ENCODE results near the gene ATG7. TPM values are rescaled to one million over a fixed set of nuclear protein-coding genes. Genes with fewer than 3 reads are reported as not detected.
A peak's percentile ranks its signal among the peaks of the same experiment; 100 is the strongest.

The ATG7 gene
- total RNA-seq, 1 donor from 2014 or later = 42.5 TPM

DNA sequence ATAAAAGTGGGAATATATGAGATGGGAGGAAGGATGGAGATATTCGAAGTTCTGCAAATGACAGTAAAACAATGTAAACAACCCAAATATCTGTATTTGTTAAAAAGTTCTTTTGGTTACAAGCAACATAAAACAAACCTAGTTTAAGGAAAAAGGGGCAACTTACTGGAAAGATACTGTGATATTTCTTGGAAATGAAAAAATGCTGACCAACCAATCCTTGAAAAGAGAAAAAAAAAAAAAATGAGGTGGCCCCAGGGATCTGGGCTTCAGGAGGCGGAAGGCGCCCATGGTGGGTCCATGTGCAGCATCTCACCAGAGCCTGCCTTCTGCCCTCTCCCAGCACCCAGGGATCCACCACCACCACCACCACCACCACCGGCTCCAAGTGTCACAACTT lies 312.4 kb downstream of the ATG7 start:
- peaks cover 5% of the 10 kb centered on the region for H3K9me3 Mint-ChIP-seq (ENCODE audit: unreplicated experiment)
- H3K27ac Mint-ChIP-seq (ENCODE audit: unreplicated experiment) = peak overlapping the region; percentile 96
- H3K27me3 Mint-ChIP-seq (ENCODE audit: unreplicated experiment) = no peaks in the 10 kb centered on the region
- H3K36me3 Mint-ChIP-seq (ENCODE audit: unreplicated experiment) = peaks cover 38% of the 10 kb centered on the region
- H3K4me3 Mint-ChIP-seq (ENCODE audit: unreplicated experiment) = no peak overlapping the region
- no peak for DNase-seq (ENCODE audit: extremely low spot score, unreplicated experiment)
- peaks cover 97% of the 10 kb centered on the region for H3K4me1 Mint-ChIP-seq (ENCODE audit: unreplicated experiment)
- TF ChIP-seq, protein P1, sequence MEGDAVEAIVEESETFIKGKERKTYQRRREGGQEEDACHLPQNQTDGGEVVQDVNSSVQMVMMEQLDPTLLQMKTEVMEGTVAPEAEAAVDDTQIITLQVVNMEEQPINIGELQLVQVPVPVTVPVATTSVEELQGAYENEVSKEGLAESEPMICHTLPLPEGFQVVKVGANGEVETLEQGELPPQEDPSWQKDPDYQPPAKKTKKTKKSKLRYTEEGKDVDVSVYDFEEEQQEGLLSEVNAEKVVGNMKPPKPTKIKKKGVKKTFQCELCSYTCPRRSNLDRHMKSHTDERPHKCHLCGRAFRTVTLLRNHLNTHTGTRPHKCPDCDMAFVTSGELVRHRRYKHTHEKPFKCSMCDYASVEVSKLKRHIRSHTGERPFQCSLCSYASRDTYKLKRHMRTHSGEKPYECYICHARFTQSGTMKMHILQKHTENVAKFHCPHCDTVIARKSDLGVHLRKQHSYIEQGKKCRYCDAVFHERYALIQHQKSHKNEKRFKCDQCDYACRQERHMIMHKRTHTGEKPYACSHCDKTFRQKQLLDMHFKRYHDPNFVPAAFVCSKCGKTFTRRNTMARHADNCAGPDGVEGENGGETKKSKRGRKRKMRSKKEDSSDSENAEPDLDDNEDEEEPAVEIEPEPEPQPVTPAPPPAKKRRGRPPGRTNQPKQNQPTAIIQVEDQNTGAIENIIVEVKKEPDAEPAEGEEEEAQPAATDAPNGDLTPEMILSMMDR (IDR thresholded peaks at IDR 0.05) = no peak

DNA sequence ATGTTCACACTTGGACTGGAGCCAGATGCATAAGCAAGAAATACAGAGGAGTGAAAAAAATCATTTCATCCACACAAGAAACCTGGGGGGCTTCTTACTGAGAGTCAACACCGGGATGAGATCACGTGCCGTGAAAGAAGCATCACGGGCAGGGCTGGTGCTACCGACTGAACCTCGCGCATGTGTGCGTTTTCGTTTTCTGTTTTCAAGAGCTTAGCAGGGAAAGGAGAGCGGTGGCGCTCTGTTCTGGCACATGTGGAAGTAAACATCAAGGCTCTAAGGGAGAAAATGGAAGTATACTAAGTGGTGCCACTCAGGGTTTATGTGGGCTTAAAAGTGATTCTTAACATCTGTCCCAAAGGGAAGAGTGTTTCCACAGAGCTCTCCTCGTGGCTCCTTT lies 315.6 kb downstream of the ATG7 start:
- Mint-ChIP-seq H3K4me1 (ENCODE audit: unreplicated experiment) (peaks cover 97% of the 10 kb centered on the region), H3K9me3 (ENCODE audit: unreplicated experiment) (no peaks in the 10 kb centered on the region), H3K4me3 (ENCODE audit: unreplicated experiment) (no peak overlapping the region), H3K27ac (ENCODE audit: unreplicated experiment) (peak overlapping the region; percentile 78), H3K36me3 (ENCODE audit: unreplicated experiment) (peaks cover 32% of the 10 kb centered on the region), H3K27me3 (ENCODE audit: unreplicated experiment) (no peaks in the 10 kb centered on the region)
- no peak for DNase-seq (ENCODE audit: extremely low spot score, unreplicated experiment)
- TF ChIP-seq, protein P1 (IDR thresholded peaks at IDR 0.05) = no peak

DNA sequence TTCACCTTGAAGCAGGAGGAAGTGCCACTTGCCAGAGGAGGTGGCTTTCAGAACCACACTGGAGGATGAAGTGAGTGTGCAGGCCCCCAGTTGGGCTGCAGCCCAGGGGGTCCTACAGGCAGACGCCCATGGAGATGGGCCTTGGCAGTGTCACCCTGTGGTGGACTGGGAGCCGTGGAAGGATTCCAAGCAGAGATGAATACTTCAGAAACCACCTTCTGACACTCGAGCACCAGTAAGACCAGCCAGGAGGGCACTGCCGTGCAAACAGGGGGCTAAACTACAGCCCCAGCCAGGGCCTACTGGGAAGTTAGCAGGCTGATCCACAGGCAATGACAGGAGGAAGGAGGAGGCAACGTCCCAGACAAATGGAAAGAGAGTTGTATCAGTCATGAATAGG lies 316.1 kb downstream of the ATG7 start:
- no peak for DNase-seq (ENCODE audit: extremely low spot score, unreplicated experiment)
- peaks cover 34% of the 10 kb centered on the region for H3K36me3 Mint-ChIP-seq (ENCODE audit: unreplicated experiment)
- TF ChIP-seq, protein P1 (IDR thresholded peaks at IDR 0.05) = no peak
- H3K27me3 Mint-ChIP-seq (ENCODE audit: unreplicated experiment) = no peaks in the 10 kb centered on the region
- no peaks in the 10 kb centered on the region for H3K9me3 Mint-ChIP-seq (ENCODE audit: unreplicated experiment)
- H3K4me3 Mint-ChIP-seq (ENCODE audit: unreplicated experiment) = no peak overlapping the region
- peak overlapping the region; percentile 78 for H3K27ac Mint-ChIP-seq (ENCODE audit: unreplicated experiment)
- H3K4me1 Mint-ChIP-seq (ENCODE audit: unreplicated experiment) = peaks cover 97% of the 10 kb centered on the region

DNA sequence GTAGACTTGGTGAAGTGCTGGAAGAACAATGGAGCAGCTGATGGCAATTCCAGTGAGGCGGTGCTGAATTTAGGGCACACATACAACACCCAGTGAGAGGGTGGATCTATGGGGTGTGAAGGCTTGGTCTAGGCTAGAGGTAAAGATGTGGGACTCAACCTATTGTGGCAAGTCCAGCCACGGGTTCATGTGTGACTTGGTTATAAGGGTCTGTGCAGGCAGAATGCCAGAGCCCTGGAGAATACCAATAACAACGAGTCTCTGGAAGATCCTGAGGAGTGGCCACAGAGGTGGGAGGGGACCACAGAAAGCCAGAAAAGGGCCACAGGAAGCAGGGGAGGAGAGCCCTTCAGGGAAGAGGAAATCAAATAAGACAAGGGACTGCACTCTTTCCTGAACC lies 316.6 kb downstream of the ATG7 start:
- no peaks in the 10 kb centered on the region for H3K9me3 Mint-ChIP-seq (ENCODE audit: unreplicated experiment)
- peaks cover 37% of the 10 kb centered on the region for H3K36me3 Mint-ChIP-seq (ENCODE audit: unreplicated experiment)
- no peaks in the 10 kb centered on the region for H3K27me3 Mint-ChIP-seq (ENCODE audit: unreplicated experiment)
- H3K4me3 Mint-ChIP-seq (ENCODE audit: unreplicated experiment) = no peak overlapping the region
- TF ChIP-seq, protein P1 (IDR thresholded peaks at IDR 0.05) = no peak
- H3K27ac Mint-ChIP-seq (ENCODE audit: unreplicated experiment) = peak overlapping the region; percentile 78
- no peak for DNase-seq (ENCODE audit: extremely low spot score, unreplicated experiment)
- peaks cover 97% of the 10 kb centered on the region for H3K4me1 Mint-ChIP-seq (ENCODE audit: unreplicated experiment)

DNA sequence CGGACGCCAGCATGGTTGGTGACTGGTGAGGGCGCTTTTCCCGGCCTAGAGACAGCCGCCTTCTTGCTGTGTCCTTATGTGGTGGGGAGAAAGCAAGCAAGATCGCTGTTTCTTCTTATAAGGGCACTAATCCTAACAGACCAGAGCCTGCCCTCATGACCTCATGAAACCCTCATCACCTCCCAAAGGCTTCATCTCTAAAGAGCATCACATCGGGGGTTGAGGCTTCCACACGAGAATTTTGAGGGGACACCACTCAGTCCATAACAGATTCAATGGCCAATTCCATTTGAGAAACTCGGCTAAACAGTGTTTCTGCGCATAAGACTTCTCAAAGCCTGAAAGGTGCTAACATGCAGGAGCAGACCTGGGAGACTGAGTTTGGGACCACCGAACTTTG lies 317.5 kb downstream of the ATG7 start:
- TF ChIP-seq, protein P1 (IDR thresholded peaks at IDR 0.05) = no peak
- Mint-ChIP-seq H3K4me3 (ENCODE audit: unreplicated experiment) (no peak overlapping the region), H3K27ac (ENCODE audit: unreplicated experiment) (peak overlapping the region; percentile 71), H3K36me3 (ENCODE audit: unreplicated experiment) (peaks cover 37% of the 10 kb centered on the region), H3K9me3 (ENCODE audit: unreplicated experiment) (no peaks in the 10 kb centered on the region), H3K27me3 (ENCODE audit: unreplicated experiment) (no peaks in the 10 kb centered on the region), H3K4me1 (ENCODE audit: unreplicated experiment) (peaks cover 95% of the 10 kb centered on the region)
- DNase-seq (ENCODE audit: extremely low spot score, unreplicated experiment) = no peak

Data from osteocyte (in vitro differentiated cells).